Measurements from ENCODE around the gene OR2A2. TPM values are rescaled to one million over a fixed set of nuclear protein-coding genes. Genes with fewer than 3 reads are reported as not detected.
"Not testable (repeated sequence)": the region's sequence is repeated elsewhere in the genome, so short reads cannot be mapped to it uniquely, and the experiment has no call there.

OR2A2 gene
- polyA plus RNA-seq, 1 donor from 2014 or later, result not detected

GRCh38 chr7:144122876-144123275, 13.5 kb downstream of the OR2A2 start, which contains the start of gene OR2A14:
Gene OR2A14, plus strand, starts transcription at chr7:144123176. Its CDS starts 5,937 bp downstream, at chr7:144129113.
- H3K4me3 Mint-ChIP-seq, result no peak within 1 kb of the TSS
- H3K4me1 Mint-ChIP-seq, result no peaks in the 10 kb centered on the region
- H3K27me3 Mint-ChIP-seq, result peaks cover 6% of the 10 kb centered on the region
- H3K27ac Mint-ChIP-seq, result no peak within 1 kb of the TSS
- H3K36me3 Mint-ChIP-seq, result no peaks in the 10 kb centered on the region
- H3K9me3 Mint-ChIP-seq, result no peaks in the 10 kb centered on the region

GRCh38 chr7:144127714-144128334, 18.4 kb downstream of the OR2A2 start:
- Mint-ChIP-seq H3K4me3 (no peak overlapping the region), H3K4me1 (no peaks in the 10 kb centered on the region), H3K27me3 (no peaks in the 10 kb centered on the region), H3K36me3 (no peaks in the 10 kb centered on the region), H3K27ac (no peak overlapping the region), H3K9me3 (no peaks in the 10 kb centered on the region)

GRCh38 chr7:144129601-144130000, 20.2 kb downstream of the OR2A2 start:
- not testable (repeated sequence) for H3K27me3 Mint-ChIP-seq, H3K27ac Mint-ChIP-seq, H3K4me1 Mint-ChIP-seq, H3K36me3 Mint-ChIP-seq, H3K4me3 Mint-ChIP-seq, H3K9me3 Mint-ChIP-seq

- Mint-ChIP-seq H3K27me3 (no peaks in the 10 kb centered on the region), H3K9me3 (no peaks in the 10 kb centered on the region), H3K4me3 (no peak overlapping the region)
Observed at GRCh38 chr7:144130730-144131129, 21.3 kb downstream of the OR2A2 start.

GRCh38 chr7:144132262-144132661, 22.9 kb downstream of the OR2A2 start:
- peak overlapping the region in 1 of 3 donors; percentile 3 for H3K27ac Mint-ChIP-seq
- H3K27me3 Mint-ChIP-seq, result no peaks in the 10 kb centered on the region
- no peaks in the 10 kb centered on the region for H3K36me3 Mint-ChIP-seq
- H3K4me1 Mint-ChIP-seq, result no peaks in the 10 kb centered on the region
- no peaks in the 10 kb centered on the region for H3K9me3 Mint-ChIP-seq
- no peak overlapping the region for H3K4me3 Mint-ChIP-seq

More at GRCh38 chr7:144130730-144131129, 21.3 kb downstream of the OR2A2 start:
- Mint-ChIP-seq H3K4me1 (no peaks in the 10 kb centered on the region), H3K27ac (no peak overlapping the region), H3K36me3 (no peaks in the 10 kb centered on the region)

GRCh38 chr7:144133307-144133706, 23.9 kb downstream of the OR2A2 start:
- H3K36me3 Mint-ChIP-seq, result no peaks in the 10 kb centered on the region
- H3K27me3 Mint-ChIP-seq, result no peaks in the 10 kb centered on the region
- no peak overlapping the region for H3K27ac Mint-ChIP-seq
- no peak overlapping the region for H3K4me3 Mint-ChIP-seq
- no peaks in the 10 kb centered on the region for H3K9me3 Mint-ChIP-seq
- H3K4me1 Mint-ChIP-seq, result no peaks in the 10 kb centered on the region

- Mint-ChIP-seq H3K27ac (no peak overlapping the region), H3K27me3 (no peaks in the 10 kb centered on the region), H3K4me3 (no peak overlapping the region), H3K9me3 (no peaks in the 10 kb centered on the region), H3K36me3 (no peaks in the 10 kb centered on the region), H3K4me1 (no peaks in the 10 kb centered on the region)
Observed at GRCh38 chr7:144134116-144134515, 24.7 kb downstream of the OR2A2 start.

- Mint-ChIP-seq H3K4me3 (no peak overlapping the region), H3K27ac (no peak overlapping the region), H3K9me3 (no peaks in the 10 kb centered on the region), H3K36me3 (peaks cover 2% of the 10 kb centered on the region), H3K4me1 (no peaks in the 10 kb centered on the region), H3K27me3 (peaks cover 1% of the 10 kb centered on the region)
Observed at GRCh38 chr7:144137501-144137900, 28.1 kb downstream of the OR2A2 start.

GRCh38 chr7:144142187-144142586, 32.8 kb downstream of the OR2A2 start:
- H3K9me3 Mint-ChIP-seq, result peaks cover 0 to 4% (median 0%) of the 10 kb centered on the region in 3 donors
- H3K4me3 Mint-ChIP-seq, result no peak overlapping the region
- no peaks in the 10 kb centered on the region for H3K4me1 Mint-ChIP-seq
- H3K36me3 Mint-ChIP-seq, result peaks cover 2% of the 10 kb centered on the region
- H3K27ac Mint-ChIP-seq, result no peak overlapping the region
- H3K27me3 Mint-ChIP-seq, result peaks cover 6% of the 10 kb centered on the region

- Mint-ChIP-seq H3K4me1 (no peaks in the 10 kb centered on the region), H3K27ac (no peak overlapping the region), H3K27me3 (peaks cover 6% of the 10 kb centered on the region), H3K36me3 (peaks cover 3% of the 10 kb centered on the region), H3K4me3 (peak overlapping the region in 1 of 4 donors; percentile 18), H3K9me3 (peaks cover 14 to 17% (median 17%) of the 10 kb centered on the region in 3 donors)
Observed at GRCh38 chr7:144144426-144144825, 35.0 kb downstream of the OR2A2 start.

- Mint-ChIP-seq H3K27me3 (peaks cover 4% of the 10 kb centered on the region), H3K9me3 (peaks cover 18 to 33% (median 22%) of the 10 kb centered on the region in 3 donors), H3K36me3 (peaks cover 6% of the 10 kb centered on the region), H3K4me3 (no peak overlapping the region), H3K27ac (no peak overlapping the region), H3K4me1 (no peaks in the 10 kb centered on the region)
Observed at GRCh38 chr7:144148224-144148827, 38.9 kb downstream of the OR2A2 start.

- Mint-ChIP-seq H3K27ac (no peak overlapping the region), H3K27me3 (peaks cover 1% of the 10 kb centered on the region), H3K4me3 (no peak overlapping the region), H3K36me3 (no peaks in the 10 kb centered on the region), H3K9me3 (peaks cover 0 to 1% (median 0%) of the 10 kb centered on the region in 3 donors), H3K4me1 (no peaks in the 10 kb centered on the region)
Observed at GRCh38 chr7:144158861-144159260, 49.5 kb downstream of the OR2A2 start.

Other genes starting within 250 kb of the OR2A2 start
- gene TCAF1, start 207.4 kb upstream of the OR2A2 start, polyA plus RNA-seq, result 10.2 TPM
- gene OR2F2, start 174.3 kb upstream of the OR2A2 start, polyA plus RNA-seq, result not detected
- not detected for gene OR2F1, start 154.7 kb upstream of the OR2A2 start, polyA plus RNA-seq
- not detected for gene OR6B1, start 109.3 kb upstream of the OR2A2 start, polyA plus RNA-seq
- not detected for gene OR2A5, start 60.6 kb upstream of the OR2A2 start, polyA plus RNA-seq
- not detected for gene OR2A25, start 39.8 kb upstream of the OR2A2 start, polyA plus RNA-seq
- not detected for gene OR2A12, start 23.3 kb upstream of the OR2A2 start, polyA plus RNA-seq
- not detected for gene OR2A14, start 13.6 kb downstream of the OR2A2 start, polyA plus RNA-seq
- gene CTAGE4, start 73.9 kb downstream of the OR2A2 start, polyA plus RNA-seq, result not detected
- gene ARHGEF35, start 86.2 kb downstream of the OR2A2 start, polyA plus RNA-seq, result 0.86 TPM
- not detected for gene OR2A42, start 130.0 kb downstream of the OR2A2 start, polyA plus RNA-seq
- gene OR2A7, start 155.2 kb downstream of the OR2A2 start, polyA plus RNA-seq, result 1.1 TPM
- 0.33 TPM for gene CTAGE8, start 159.7 kb downstream of the OR2A2 start, polyA plus RNA-seq
- not detected for gene OR2A1, start 202.8 kb downstream of the OR2A2 start, polyA plus RNA-seq
- gene ARHGEF5, start 245.8 kb downstream of the OR2A2 start, polyA plus RNA-seq, result 1.4 TPM

Measured in IgD-negative memory B cell (primary cell).